GM23338 (cell line): ENCODE measurements around the gene PLPPR2. TPM values are rescaled to one million over a fixed set of nuclear protein-coding genes. Genes with fewer than 3 reads are reported as not detected.
"Not testable (repeated sequence)": the region's sequence is repeated elsewhere in the genome, so short reads cannot be mapped to it uniquely, and the experiment has no call there.

Experiments
- ATAC-seq: fragments of 200-7000 bp; cut with Tn5 transposase; 3 replicates; pipeline ENCODE4 v1.9.1; 2020
- DNase-seq: peaks from one replicate; pipeline ENCODE4 v3.0.0-alpha.2; 2015; ENCODE audit warnings: low spot score
- H2AFZ ChIP-seq: fragments of 200-600 bp; sonication (generic); 2 replicates; pipeline ENCODE4 v1.8.0; 2016; ENCODE audit warnings: antibody characterized with exemption, mild to moderate bottlenecking, moderate library complexity
- H3F3A ChIP-seq: fragments of 200-600 bp; sonication (generic); replicated peaks from 2 replicates; pipeline ENCODE4 v1.8.0; 2017; ENCODE audit warnings: antibody characterized with exemption, mixed run types, low read depth
- H3K27ac ChIP-seq: fragments of 200-600 bp; sonication (generic); 2 replicates; pipeline ENCODE4 v1.6.1; 2016; ENCODE audit warnings: low read depth
- H3K27me3 ChIP-seq: fragments of 200-600 bp; sonication (generic); 2 replicates; pipeline ENCODE4 v1.8.0; 2016; ENCODE audit warnings: mild to moderate bottlenecking, mixed run types, moderate library complexity; ENCODE audit not compliant: insufficient read depth
- H3K36me3 ChIP-seq: fragments of 200-600 bp; sonication (generic); 2 replicates; pipeline ENCODE4 v1.8.0; 2016; ENCODE audit warnings: mild to moderate bottlenecking; ENCODE audit not compliant: insufficient read depth
- H3K4me1 ChIP-seq: fragments of 200-600 bp; sonication (generic); 2 replicates; pipeline ENCODE4 v1.8.0; 2016; ENCODE audit warnings: mild to moderate bottlenecking, moderate library complexity; ENCODE audit not compliant: insufficient read depth
- H3K4me2 ChIP-seq: fragments of 200-600 bp; sonication (generic); 2 replicates; pipeline ENCODE4 v1.7.1; 2017; ENCODE audit warnings: mixed run types
- H3K4me3 ChIP-seq: fragments of 200-600 bp; sonication (generic); 2 replicates; pipeline ENCODE4 v1.6.1; 2016; ENCODE audit warnings: mixed run types
- H3K79me2 ChIP-seq: fragments of 200-600 bp; sonication (generic); replicated peaks from 2 replicates; pipeline ENCODE4 v1.8.0; 2017; ENCODE audit warnings: mild to moderate bottlenecking; ENCODE audit not compliant: insufficient read depth
- H3K9me2 ChIP-seq: fragments of 200-600 bp; sonication (generic); 2 replicates; pipeline ENCODE4 v1.8.0; 2017; ENCODE audit not compliant: insufficient read depth
- H4K20me1 ChIP-seq: fragments of 200-600 bp; sonication (generic); replicated peaks from 2 replicates; pipeline ENCODE4 v1.8.0; 2017; ENCODE audit warnings: mild to moderate bottlenecking; ENCODE audit not compliant: insufficient read depth
- H3K27ac Mint-ChIP-seq: 2 replicates; pipeline ENCODE4 v1.8.0; 2020; ENCODE audit warnings: inconsistent platforms, mild to moderate bottlenecking, moderate library complexity, mixed read lengths
- H3K27me3 Mint-ChIP-seq: 3 replicates; pipeline ENCODE4 v1.8.0; 2022; ENCODE audit warnings: low read depth, mild to moderate bottlenecking, moderate library complexity, mixed read lengths, inconsistent platforms; ENCODE audit not compliant: insufficient read depth, poor library complexity
- H3K36me3 Mint-ChIP-seq: 3 replicates; pipeline ENCODE4 v1.8.0; 2021; ENCODE audit warnings: low read depth, mild to moderate bottlenecking, inconsistent platforms, moderate library complexity, mixed read lengths
- H3K4me1 Mint-ChIP-seq: 3 replicates; pipeline ENCODE4 v1.8.0; 2020; ENCODE audit warnings: mild to moderate bottlenecking, inconsistent platforms, mixed read lengths
- H3K4me3 Mint-ChIP-seq: 3 replicates; pipeline ENCODE4 v1.8.0; 2021; ENCODE audit warnings: moderate library complexity, mild to moderate bottlenecking, inconsistent platforms, mixed read lengths
- H3K9me3 Mint-ChIP-seq: 3 replicates; pipeline ENCODE4 v1.8.0; 2020; ENCODE audit warnings: moderate library complexity, mild to moderate bottlenecking, inconsistent platforms, mixed read lengths
- ETS1 ChIP-seq: IDR thresholded peaks from 2 replicates; pipeline ENCODE4 v1.6.1; 2016; ENCODE audit warnings: antibody characterized with exemption
- NANOG ChIP-seq: IDR thresholded peaks from 2 replicates; pipeline ENCODE4 v1.6.1; 2016; ENCODE audit warnings: antibody characterized with exemption, borderline replicate concordance
- REST ChIP-seq: IDR thresholded peaks from one replicate; pipeline ENCODE4 v1.6.1; 2018; ENCODE audit warnings: antibody characterized with exemption; ENCODE audit not compliant: unreplicated experiment
- polyA plus RNA-seq: library from polyadenylated mRNA; unstranded; fragments of >200 nt; fragmentation: Nextera tagmentation; extraction: Ambion mirVana; gene quantifications from 2 replicates; pipeline ENCODE4 v1.2.1, GENCODE V29; 2016
- total RNA-seq: library from RNA; depleted of rRNA; stranded (reverse); fragments of >200 nt; shearing (Covaris generic); gene quantifications from 2 replicates; pipeline ENCODE4 v1.2.3, GENCODE V29; 2014

PLPPR2 gene
- total and polyA plus RNA-seq, 2 experiments from 2014 or later: 9.0 to 12.0 TPM

GRCh38 chr19:11330127-11330526, 25.1 kb upstream of the PLPPR2 start:
- Histone ChIP-seq H4K20me1 (no peaks in the 10 kb centered on the region), H2AFZ (no peak overlapping the region), H3K79me2 (no peaks in the 10 kb centered on the region), H3F3A (no peaks in the 10 kb centered on the region; the same call in 1 of the 2 replicates), H3K27me3 (no peaks in the 10 kb centered on the region), H3K27ac (no peak overlapping the region), H3K9me2 (no peaks in the 10 kb centered on the region), H3K4me3 (no peak overlapping the region), H3K4me1 (no peaks in the 10 kb centered on the region), H3K4me2 (no peak overlapping the region), H3K36me3 (no peaks in the 10 kb centered on the region)
- Mint-ChIP-seq H3K9me3 (no peaks in the 10 kb centered on the region), H3K27me3 (no peaks in the 10 kb centered on the region), H3K4me1 (no peaks in the 10 kb centered on the region), H3K4me3 (no peak overlapping the region), H3K36me3 (peaks cover 20% of the 10 kb centered on the region), H3K27ac (no peak overlapping the region)
- TF ChIP-seq REST: no peak
- TF ChIP-seq ETS1: no peak
- DNase-seq: no peak
- ATAC-seq: no peak

GRCh38 chr19:11331502-11331901, 23.7 kb upstream of the PLPPR2 start:
- Histone ChIP-seq H3K4me2 (no peak overlapping the region), H3K36me3 (no peaks in the 10 kb centered on the region), H3F3A (no peaks in the 10 kb centered on the region; the same call in 1 of the 2 replicates), H2AFZ (no peak overlapping the region), H3K27ac (no peak overlapping the region), H3K9me2 (no peaks in the 10 kb centered on the region), H3K27me3 (no peaks in the 10 kb centered on the region), H4K20me1 (no peaks in the 10 kb centered on the region), H3K4me3 (no peak overlapping the region), H3K79me2 (no peaks in the 10 kb centered on the region), H3K4me1 (no peaks in the 10 kb centered on the region)
- Mint-ChIP-seq H3K27me3 (peaks cover 1% of the 10 kb centered on the region), H3K4me3 (no peak overlapping the region), H3K4me1 (no peaks in the 10 kb centered on the region), H3K36me3 (peaks cover 28% of the 10 kb centered on the region), H3K27ac (no peak overlapping the region), H3K9me3 (no peaks in the 10 kb centered on the region)
- no peak for TF ChIP-seq ETS1
- DNase-seq (no peak), ATAC-seq (no peak)

GRCh38 chr19:11332822-11333221, 22.4 kb upstream of the PLPPR2 start:
- H3K4me1 Mint-ChIP-seq: no peaks in the 10 kb centered on the region
- no peak overlapping the region for H3K4me3 ChIP-seq
- TF ChIP-seq NANOG: no peak
- no peak for DNase-seq
- H2AFZ ChIP-seq: no peak overlapping the region
- no peak overlapping the region for H3K4me3 Mint-ChIP-seq
- peaks cover 2% of the 10 kb centered on the region for H3K27me3 Mint-ChIP-seq
- H3K36me3 Mint-ChIP-seq: peaks cover 28% of the 10 kb centered on the region
- H3K27ac Mint-ChIP-seq: no peak overlapping the region
- H3K27ac ChIP-seq: no peak overlapping the region
- H3F3A ChIP-seq: no peaks in the 10 kb centered on the region; the same call in 1 of the 2 replicates
- no peak for ATAC-seq
- H3K9me2 ChIP-seq: no peaks in the 10 kb centered on the region
- H3K9me3 Mint-ChIP-seq: no peaks in the 10 kb centered on the region
- no peak overlapping the region for H3K4me2 ChIP-seq
- no peaks in the 10 kb centered on the region; the same call in 1 of the 2 replicates for H4K20me1 ChIP-seq
- H3K79me2 ChIP-seq: no peaks in the 10 kb centered on the region
- no peaks in the 10 kb centered on the region for H3K27me3 ChIP-seq
- no peaks in the 10 kb centered on the region for H3K36me3 ChIP-seq
- no peaks in the 10 kb centered on the region for H3K4me1 ChIP-seq

GRCh38 chr19:11333838-11334237, 21.4 kb upstream of the PLPPR2 start:
- not testable (repeated sequence) for ATAC-seq, H3K4me1 Mint-ChIP-seq, H3F3A ChIP-seq, H3K4me2 ChIP-seq, H3K4me3 Mint-ChIP-seq, DNase-seq, H3K36me3 ChIP-seq, H3K4me1 ChIP-seq, H3K27ac Mint-ChIP-seq, H2AFZ ChIP-seq, H4K20me1 ChIP-seq, H3K27ac ChIP-seq, H3K4me3 ChIP-seq, H3K27me3 Mint-ChIP-seq, H3K79me2 ChIP-seq, H3K9me3 Mint-ChIP-seq, H3K9me2 ChIP-seq, H3K27me3 ChIP-seq
- H3K36me3 Mint-ChIP-seq: peaks cover 28% of the 10 kb centered on the region
